GM12892 (cell line): Measurements from ENCODE around the gene IDUA.

Experiments used
- DNase-seq: peaks from one replicate; pipeline ENCODE4 v3.0.0; 2011; ENCODE audit not compliant: insufficient read length
- FAIRE-seq: peaks from 2 replicates; lab custom pipeline; 2011; peaks lifted over from hg19 to GRCh38; lab: Jason Lieb, UNC
- POLR2A ChIP-seq: IDR thresholded peaks from 2 replicates; pipeline ENCODE4 v1.6.1; 2011; ENCODE audit warnings: low read depth, low read length, control low read depth
- POLR2AphosphoS5 ChIP-seq: IDR thresholded peaks from 2 replicates; pipeline ENCODE4 v1.6.1; 2011; ENCODE audit warnings: low read depth, low read length, control low read depth
- TAF1 ChIP-seq: IDR thresholded peaks from 2 replicates; pipeline ENCODE4 v1.6.1; 2011; ENCODE audit warnings: low read depth, mild to moderate bottlenecking, control low read depth, low read length, borderline replicate concordance

Gene IDUA

GRCh38 chr4:1003271-1004070 is 16.6 kb downstream of the IDUA start:
- TF ChIP-seq TAF1 (no peak), POLR2A (no peak), POLR2AphosphoS5 (no peak)
- FAIRE-seq (no peak), DNase-seq (no peak)

GRCh38 chr4:1004071-1004418 is 17.2 kb downstream of the IDUA start:
- FAIRE-seq (no peak), DNase-seq (no peak)
- TF ChIP-seq POLR2A: no peak
- no peak for TF ChIP-seq POLR2AphosphoS5
- TF ChIP-seq TAF1: no peak

- TF ChIP-seq POLR2A (no peak), POLR2AphosphoS5 (no peak), TAF1 (no peak)
- FAIRE-seq (no peak), DNase-seq (no peak)
Observed at GRCh38 chr4:1004557-1005485, 18.0 kb downstream of the IDUA start.

GRCh38 chr4:1006856-1007255 is 20.0 kb downstream of the IDUA start:
- FAIRE-seq (no peak), DNase-seq (no peak)
- TF ChIP-seq POLR2AphosphoS5 (no peak), POLR2A (no peak), TAF1 (no peak)

GRCh38 chr4:1008840-1009541 is 22.1 kb downstream of the IDUA start:
- FAIRE-seq (no peak), DNase-seq (no peak)
- TF ChIP-seq POLR2A: no peak
- TF ChIP-seq POLR2AphosphoS5: no peak
- TF ChIP-seq TAF1: no peak

- peak; percentile 80 for FAIRE-seq
- TF ChIP-seq POLR2A (no peak), TAF1 (no peak), POLR2AphosphoS5 (no peak)
Observed at GRCh38 chr4:1009542-1010394, 22.9 kb downstream of the IDUA start.

GRCh38 chr4:1010395-1011021 is 23.7 kb downstream of the IDUA start:
- DNase-seq: no peak
- TF ChIP-seq POLR2A: no peak
- TF ChIP-seq POLR2AphosphoS5: no peak
- TF ChIP-seq TAF1: no peak
- no peak for FAIRE-seq

More at GRCh38 chr4:1009542-1010394, 22.9 kb downstream of the IDUA start:
- peak; percentile 69 for DNase-seq

- peak; percentile 91 for DNase-seq
- FAIRE-seq: no peak
- TF ChIP-seq POLR2A (no peak), TAF1 (no peak), POLR2AphosphoS5 (no peak)
Observed at GRCh38 chr4:1011022-1011665, 24.3 kb downstream of the IDUA start, which contains the start of gene FGFRL1. FGFRL1 (plus strand) TSS chr4:1011626; CDS start chr4:1012486, 860 bp downstream.

- TF ChIP-seq TAF1 (no peak), POLR2A (no peak), POLR2AphosphoS5 (no peak)
- FAIRE-seq (no peak), DNase-seq (no peak)
Observed at GRCh38 chr4:1011666-1012033, 24.8 kb downstream of the IDUA start.
